ENCODE measurements around the gene ZNF827. TPM values are rescaled to one million over a fixed set of nuclear protein-coding genes. Genes with fewer than 3 reads are reported as not detected.

ZNF827 gene
- total and polyA plus RNA-seq, 2 of the 13 experiments (the other 11 are each of a cell fraction or from before 2014, with no cell fraction given), result 2.8 TPM

- peak; percentile 54 for TF ChIP-seq FOSL2 (CRISPR knock-in tag; IDR thresholded peaks at IDR 0.05)
- 0 out of 2 replicates have a peak, but pooled peaks have one; percentile 16 for TF ChIP-seq ELF3 (CRISPR knock-in tag; IDR thresholded peaks at IDR 0.05)
- peak; percentile 40; the same call in 1 of the 2 replicates for TF ChIP-seq THRA (CRISPR knock-in tag; IDR thresholded peaks at IDR 0.05; ENCODE audit: borderline replicate concordance)
- TF ChIP-seq MLX (CRISPR knock-in tag; IDR thresholded peaks at IDR 0.05), result no peak
- TF ChIP-seq KMT2B (CRISPR knock-in tag; IDR thresholded peaks at IDR 0.05), result peak; percentile 80
- no peak for TF ChIP-seq ZNF879 (CRISPR knock-in tag; IDR thresholded peaks at IDR 0.05)
- TF ChIP-seq ZNF263 (CRISPR knock-in tag; IDR thresholded peaks at IDR 0.05), result 0 out of 2 replicates have a peak, but pooled peaks have one; percentile 39
- TF ChIP-seq ZNF609 (CRISPR knock-in tag; IDR thresholded peaks at IDR 0.05; ENCODE audit: borderline replicate concordance), result peak; percentile 39; the same call in 1 of the 2 replicates
- no peak for TF ChIP-seq ZXDC (CRISPR knock-in tag; IDR thresholded peaks at IDR 0.05)
- 0 out of 2 replicates have a peak, but pooled peaks have one; percentile 25 for TF ChIP-seq CC2D1A (CRISPR knock-in tag; IDR thresholded peaks at IDR 0.05)
- TF ChIP-seq CCDC6 (CRISPR knock-in tag; IDR thresholded peaks at IDR 0.05), result peak; percentile 73
- TF ChIP-seq ZNF383 (CRISPR knock-in tag; IDR thresholded peaks at IDR 0.05; ENCODE audit: borderline replicate concordance), result no peak
- TF ChIP-seq ZFP37 (CRISPR knock-in tag; IDR thresholded peaks at IDR 0.05; ENCODE audit: borderline replicate concordance), result no peak
- TF ChIP-seq ZEB1 (IDR thresholded peaks at IDR 0.05; ENCODE audit: insufficient replicate concordance, low read depth), result no peak
- TF ChIP-seq ZNF431 (CRISPR knock-in tag; IDR thresholded peaks at IDR 0.05; ENCODE audit: borderline replicate concordance, low read depth), result no peak
- 0 out of 2 replicates have a peak, but pooled peaks have one; percentile 67 for TF ChIP-seq BRD4 (CRISPR knock-in tag; IDR thresholded peaks at IDR 0.05)
- peak; percentile 89 for TF ChIP-seq ZNF512 (CRISPR knock-in tag; IDR thresholded peaks at IDR 0.05)
Observed at GRCh38 chr4:145938618-145939440, at the start of gene ZNF827 (continued).

All from HepG2 (cell line).